K562 (cell line): ENCODE results near the gene RSPH9. TPM values are rescaled to one million over a fixed set of nuclear protein-coding genes. Genes with fewer than 3 reads are reported as not detected.

ENCODE experiments used
- ARID1B ChIP-seq: fragments of 450-650 bp; IDR thresholded peaks from 2 replicates; pipeline ENCODE4 v1.6.1; 2016; ENCODE audit warnings: antibody characterized with exemption, mild to moderate bottlenecking, inconsistent platforms
- CBFB ChIP-seq: sonication (generic); formaldehyde crosslinking; IDR thresholded peaks from 2 replicates; pipeline ENCODE4 v1.4.0; 2020; ENCODE audit warnings: mild to moderate bottlenecking, missing genetic modification reagents
- CEBPG ChIP-seq, 3 experiments: fragments of 200-800 bp in 1 of 3; sonication (Bioruptor generic) in 1 of 3; sonication (generic) in 1 of 3; formaldehyde crosslinking in 1 of 3; IDR thresholded peaks in 2 of 3; conservative IDR thresholded peaks in 1 of 3; 2 replicates each; pipeline versions ENCODE4 v1.6.1 to v1.8.0; 2016 to 2022; ENCODE audit warnings: missing compliant biosample characterization in 2 of 3, missing genetic modification characterization in 2 of 3, mild to moderate bottlenecking in 1 of 3, missing genetic modification reagents in 1 of 3
- DPF2 ChIP-seq: fragments of 450-650 bp; IDR thresholded peaks from 2 replicates; pipeline ENCODE4 v1.6.1; 2016
- HMGN3 ChIP-seq: IDR thresholded peaks from 2 replicates; pipeline ENCODE4 v1.6.1; 2011; ENCODE audit warnings: borderline replicate concordance, low read depth, mild to moderate bottlenecking, mixed read lengths, low read length; ENCODE audit not compliant: insufficient read length; ENCODE audit errors: extremely low read depth
- NR2C2 ChIP-seq, 2 experiments: fragments of 200-800 bp in 1 of 2; sonication (Bioruptor generic) in 1 of 2; sonication (generic) in 1 of 2; formaldehyde crosslinking in 1 of 2; IDR thresholded peaks; 2 replicates each; pipeline versions ENCODE4 v1.6.1 to v1.8.0; 2016 to 2022; ENCODE audit warnings: mild to moderate bottlenecking in 1 of 2, missing compliant biosample characterization in 1 of 2, missing genetic modification characterization in 1 of 2, missing genetic modification reagents in 1 of 2
- RHOXF2B ChIP-seq: fragments of 250-450 bp; sonication (Bioruptor Pico); conservative IDR thresholded peaks from 2 replicates; pipeline ENCODE4 v1.5.1; 2021
- TRIM24 ChIP-seq, 2 experiments: fragments of 450-650 bp; IDR thresholded peaks; 2 replicates each; pipeline ENCODE4 v1.6.1; 2016
- ZNF282 ChIP-seq: sonication (generic); formaldehyde crosslinking; IDR thresholded peaks from 2 replicates; pipeline ENCODE4 v1.8.1; 2023; ENCODE audit warnings: missing genetic modification reagents
- ZSCAN32 ChIP-seq: fragments of 450-650 bp; formaldehyde crosslinking; IDR thresholded peaks from 2 replicates; pipeline ENCODE4 v1.4.0; 2020; ENCODE audit warnings: mild to moderate bottlenecking, moderate library complexity
- polyA plus RNA-seq, 8 experiments: library from polyadenylated mRNA; depleted of rRNA in 4 of 8; stranded (reverse) in 5 of 8; unstranded in 3 of 8; fragments of >200 nt; fragmentation: Nextera tagmentation in 2 of 8; fragmentation: Illumina TruSeq in 1 of 8; extraction: Ambion mirVana in 2 of 8; extraction: Trizol in 1 of 8; gene quantifications; 2 replicates each; pipeline versions ENCODE4 v1.2.1 to v1.2.3, GENCODE V29; 2011 to 2014; ENCODE audit warnings: inconsistent platforms in 1 of 8, missing spikeins in 1 of 8
- total RNA-seq, 7 experiments: library from RNA; depleted of rRNA in 6 of 7; stranded (reverse); fragments of >200 nt in 6 of 7; fragmentation: Illumina TruSeq in 2 of 7; extraction: Trizol in 2 of 7; gene quantifications; 2 replicates each; pipeline versions ENCODE4 v1.2.1 to v1.2.3, GENCODE V29; 2011 to 2021; ENCODE audit warnings: low replicate concordance in 1 of 7
- TF ChIP-seq, protein P1 (sequence below): sonication (generic); formaldehyde crosslinking; IDR thresholded peaks from 2 replicates; pipeline ENCODE4 v1.8.0; 2023; ENCODE audit warnings: mild to moderate bottlenecking, missing genetic modification reagents
- TF ChIP-seq, protein P2 (sequence below): IDR thresholded peaks from 2 replicates; pipeline ENCODE4 v1.6.1; 2016; ENCODE audit warnings: missing genetic modification characterization, missing compliant biosample characterization
- TF ChIP-seq, protein P3 (sequence below): fragments of 450-650 bp; IDR thresholded peaks from 2 replicates; pipeline ENCODE4 v1.6.1; 2018; ENCODE audit not compliant: partially characterized antibody
- TF ChIP-seq, protein P4 (sequence below), 2 experiments: fragments of 450-650 bp in 1 of 2; sonication (generic) in 1 of 2; formaldehyde crosslinking in 1 of 2; IDR thresholded peaks in 1 of 2; conservative IDR thresholded peaks in 1 of 2; 2 replicates each; pipeline versions ENCODE4 v1.6.1 to v1.8.1; 2016 to 2023; ENCODE audit warnings: mild to moderate bottlenecking in 2 of 2, moderate library complexity in 2 of 2, inconsistent platforms in 1 of 2, missing genetic modification reagents in 1 of 2

The RSPH9 gene
- total and polyA plus RNA-seq, 9 of the 15 experiments (the other 6 are each of a cell fraction or from before 2014, with no cell fraction given) = 0.05 to 0.60 (median 0.39) TPM; not detected in 6

DNA sequence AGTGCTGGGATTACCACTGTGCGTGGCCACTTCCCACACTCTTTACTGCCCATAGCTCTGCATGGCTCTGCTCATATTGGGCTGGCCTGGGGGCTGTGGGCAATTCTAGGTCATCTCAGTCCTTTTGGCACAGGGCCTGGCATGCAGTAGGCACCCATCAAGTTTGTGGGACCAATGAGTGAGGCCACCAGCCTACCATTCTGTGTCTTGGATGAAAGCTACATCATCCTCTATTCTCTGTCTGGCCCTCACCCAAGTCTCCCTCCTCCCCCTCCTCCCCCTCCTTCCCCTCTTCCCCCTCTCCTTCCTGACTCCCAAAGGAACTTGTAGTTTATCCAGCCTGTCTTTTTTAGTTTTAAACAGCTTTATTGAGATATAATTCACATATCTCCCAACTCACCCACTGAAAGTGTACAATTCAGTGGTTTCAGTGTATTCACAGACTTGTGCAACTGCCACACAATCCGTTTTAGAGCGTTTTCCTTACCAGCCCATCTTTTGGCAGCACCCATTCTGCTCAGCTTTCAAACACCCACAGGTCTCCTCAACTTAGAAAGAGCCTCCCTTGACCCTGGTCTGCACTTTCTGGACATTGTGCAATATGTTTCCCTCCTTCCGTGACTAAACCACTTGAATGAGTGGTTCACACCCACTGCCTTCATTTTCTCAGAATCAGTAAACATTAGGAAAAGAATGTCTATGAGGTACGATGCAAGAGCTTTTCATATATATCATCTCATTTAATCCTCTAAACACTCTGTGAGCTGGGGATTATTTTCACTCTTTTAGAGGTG lies 64.2 kb downstream of the RSPH9 start (continued):
- TF ChIP-seq, protein P1, sequence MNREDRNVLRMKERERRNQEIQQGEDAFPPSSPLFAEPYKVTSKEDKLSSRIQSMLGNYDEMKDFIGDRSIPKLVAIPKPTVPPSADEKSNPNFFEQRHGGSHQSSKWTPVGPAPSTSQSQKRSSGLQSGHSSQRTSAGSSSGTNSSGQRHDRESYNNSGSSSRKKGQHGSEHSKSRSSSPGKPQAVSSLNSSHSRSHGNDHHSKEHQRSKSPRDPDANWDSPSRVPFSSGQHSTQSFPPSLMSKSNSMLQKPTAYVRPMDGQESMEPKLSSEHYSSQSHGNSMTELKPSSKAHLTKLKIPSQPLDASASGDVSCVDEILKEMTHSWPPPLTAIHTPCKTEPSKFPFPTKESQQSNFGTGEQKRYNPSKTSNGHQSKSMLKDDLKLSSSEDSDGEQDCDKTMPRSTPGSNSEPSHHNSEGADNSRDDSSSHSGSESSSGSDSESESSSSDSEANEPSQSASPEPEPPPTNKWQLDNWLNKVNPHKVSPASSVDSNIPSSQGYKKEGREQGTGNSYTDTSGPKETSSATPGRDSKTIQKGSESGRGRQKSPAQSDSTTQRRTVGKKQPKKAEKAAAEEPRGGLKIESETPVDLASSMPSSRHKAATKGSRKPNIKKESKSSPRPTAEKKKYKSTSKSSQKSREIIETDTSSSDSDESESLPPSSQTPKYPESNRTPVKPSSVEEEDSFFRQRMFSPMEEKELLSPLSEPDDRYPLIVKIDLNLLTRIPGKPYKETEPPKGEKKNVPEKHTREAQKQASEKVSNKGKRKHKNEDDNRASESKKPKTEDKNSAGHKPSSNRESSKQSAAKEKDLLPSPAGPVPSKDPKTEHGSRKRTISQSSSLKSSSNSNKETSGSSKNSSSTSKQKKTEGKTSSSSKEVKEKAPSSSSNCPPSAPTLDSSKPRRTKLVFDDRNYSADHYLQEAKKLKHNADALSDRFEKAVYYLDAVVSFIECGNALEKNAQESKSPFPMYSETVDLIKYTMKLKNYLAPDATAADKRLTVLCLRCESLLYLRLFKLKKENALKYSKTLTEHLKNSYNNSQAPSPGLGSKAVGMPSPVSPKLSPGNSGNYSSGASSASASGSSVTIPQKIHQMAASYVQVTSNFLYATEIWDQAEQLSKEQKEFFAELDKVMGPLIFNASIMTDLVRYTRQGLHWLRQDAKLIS = no peak
- TF ChIP-seq, protein P2, sequence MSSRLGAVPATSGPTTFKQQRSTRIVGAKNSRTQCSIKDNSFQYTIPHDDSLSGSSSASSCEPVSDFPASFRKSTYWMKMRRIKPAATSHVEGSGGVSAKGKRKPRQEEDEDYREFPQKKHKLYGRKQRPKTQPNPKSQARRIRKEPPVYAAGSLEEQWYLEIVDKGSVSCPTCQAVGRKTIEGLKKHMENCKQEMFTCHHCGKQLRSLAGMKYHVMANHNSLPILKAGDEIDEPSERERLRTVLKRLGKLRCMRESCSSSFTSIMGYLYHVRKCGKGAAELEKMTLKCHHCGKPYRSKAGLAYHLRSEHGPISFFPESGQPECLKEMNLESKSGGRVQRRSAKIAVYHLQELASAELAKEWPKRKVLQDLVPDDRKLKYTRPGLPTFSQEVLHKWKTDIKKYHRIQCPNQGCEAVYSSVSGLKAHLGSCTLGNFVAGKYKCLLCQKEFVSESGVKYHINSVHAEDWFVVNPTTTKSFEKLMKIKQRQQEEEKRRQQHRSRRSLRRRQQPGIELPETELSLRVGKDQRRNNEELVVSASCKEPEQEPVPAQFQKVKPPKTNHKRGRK (tag) = no peak
- TF ChIP-seq NR2C2 (CRISPR knock-in tag; IDR thresholded peaks at IDR 0.05) (no peak), NR2C2 (tag; IDR thresholded peaks at IDR 0.05) (peak; percentile 73; the same call in 1 of the 2 replicates), TRIM24 (IDR thresholded peaks at IDR 0.05) (peak; percentile 75 to 77; a peak in 3 of 4 replicates), HMGN3 (no peak), CBFB (no peak), DPF2 (peak; percentile 48; the same call in 1 of the 2 replicates), RHOXF2B (no peak), ZNF282 (CRISPR knock-in tag) (no peak), CEBPG (CRISPR knock-in tag; IDR thresholded peaks at IDR 0.05) (peak; percentile 95), CEBPG (tag; conservative IDR thresholded peaks at IDR 0.05 in 1 of 2, IDR thresholded peaks at IDR 0.05 in 1 of 2) (peak; percentile 98), ARID1B (peak; percentile 33; the same call in 1 of the 2 replicates), ZSCAN32 (CRISPR knock-in tag) (no peak)
- TF ChIP-seq, protein P3, sequence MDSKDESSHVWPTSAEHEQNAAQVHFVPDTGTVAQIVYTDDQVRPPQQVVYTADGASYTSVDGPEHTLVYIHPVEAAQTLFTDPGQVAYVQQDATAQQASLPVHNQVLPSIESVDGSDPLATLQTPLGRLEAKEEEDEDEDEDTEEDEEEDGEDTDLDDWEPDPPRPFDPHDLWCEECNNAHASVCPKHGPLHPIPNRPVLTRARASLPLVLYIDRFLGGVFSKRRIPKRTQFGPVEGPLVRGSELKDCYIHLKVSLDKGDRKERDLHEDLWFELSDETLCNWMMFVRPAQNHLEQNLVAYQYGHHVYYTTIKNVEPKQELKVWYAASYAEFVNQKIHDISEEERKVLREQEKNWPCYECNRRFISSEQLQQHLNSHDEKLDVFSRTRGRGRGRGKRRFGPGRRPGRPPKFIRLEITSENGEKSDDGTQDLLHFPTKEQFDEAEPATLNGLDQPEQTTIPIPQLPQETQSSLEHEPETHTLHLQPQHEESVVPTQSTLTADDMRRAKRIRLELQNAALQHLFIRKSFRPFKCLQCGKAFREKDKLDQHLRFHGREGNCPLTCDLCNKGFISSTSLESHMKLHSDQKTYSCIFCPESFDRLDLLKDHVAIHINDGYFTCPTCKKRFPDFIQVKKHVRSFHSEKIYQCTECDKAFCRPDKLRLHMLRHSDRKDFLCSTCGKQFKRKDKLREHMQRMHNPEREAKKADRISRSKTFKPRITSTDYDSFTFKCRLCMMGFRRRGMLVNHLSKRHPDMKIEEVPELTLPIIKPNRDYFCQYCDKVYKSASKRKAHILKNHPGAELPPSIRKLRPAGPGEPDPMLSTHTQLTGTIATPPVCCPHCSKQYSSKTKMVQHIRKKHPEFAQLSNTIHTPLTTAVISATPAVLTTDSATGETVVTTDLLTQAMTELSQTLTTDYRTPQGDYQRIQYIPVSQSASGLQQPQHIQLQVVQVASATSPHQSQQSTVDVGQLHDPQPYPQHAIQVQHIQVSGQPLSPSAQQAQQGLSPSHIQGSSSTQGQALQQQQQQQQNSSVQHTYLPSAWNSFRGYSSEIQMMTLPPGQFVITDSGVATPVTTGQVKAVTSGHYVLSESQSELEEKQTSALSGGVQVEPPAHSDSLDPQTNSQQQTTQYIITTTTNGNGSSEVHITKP = peak; percentile 39
- TF ChIP-seq, protein P4, sequence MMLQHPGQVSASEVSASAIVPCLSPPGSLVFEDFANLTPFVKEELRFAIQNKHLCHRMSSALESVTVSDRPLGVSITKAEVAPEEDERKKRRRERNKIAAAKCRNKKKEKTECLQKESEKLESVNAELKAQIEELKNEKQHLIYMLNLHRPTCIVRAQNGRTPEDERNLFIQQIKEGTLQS (IDR thresholded peaks at IDR 0.05) = peak; percentile 57
- TF ChIP-seq, protein P4 (CRISPR knock-in tag; conservative IDR thresholded peaks at IDR 0.05) = no peak
